Suprapubic skin (tissue), 4 donors: ENCODE data around the gene PTGER2.

Experiments
- POLR2A ChIP-seq, 2 donors: fragments of 450-650 bp; IDR thresholded peaks; one replicate each; pipeline ENCODE4 v1.6.1; 2017; ENCODE audit warnings: antibody characterized with exemption in 2 of 2, mild to moderate bottlenecking in 2 of 2, moderate library complexity in 2 of 2
- POLR2AphosphoS5 ChIP-seq, 3 donors: sonication (generic); formaldehyde crosslinking; IDR thresholded peaks; one replicate each; pipeline ENCODE4 v1.6.1; 2017; ENCODE audit warnings: antibody characterized with exemption in 3 of 3
- TF ChIP-seq, protein P1 (sequence below), 2 donors: fragments of 200-600 bp in 1 of 2; fragments of 450-650 bp in 1 of 2; sonication (generic) in 1 of 2; IDR thresholded peaks; one replicate each; pipeline ENCODE4 v1.5.1; 2016 to 2019; ENCODE audit warnings: antibody characterized with exemption in 2 of 2, mild to moderate bottlenecking in 1 of 2, moderate library complexity in 1 of 2

- TF ChIP-seq, protein P1, sequence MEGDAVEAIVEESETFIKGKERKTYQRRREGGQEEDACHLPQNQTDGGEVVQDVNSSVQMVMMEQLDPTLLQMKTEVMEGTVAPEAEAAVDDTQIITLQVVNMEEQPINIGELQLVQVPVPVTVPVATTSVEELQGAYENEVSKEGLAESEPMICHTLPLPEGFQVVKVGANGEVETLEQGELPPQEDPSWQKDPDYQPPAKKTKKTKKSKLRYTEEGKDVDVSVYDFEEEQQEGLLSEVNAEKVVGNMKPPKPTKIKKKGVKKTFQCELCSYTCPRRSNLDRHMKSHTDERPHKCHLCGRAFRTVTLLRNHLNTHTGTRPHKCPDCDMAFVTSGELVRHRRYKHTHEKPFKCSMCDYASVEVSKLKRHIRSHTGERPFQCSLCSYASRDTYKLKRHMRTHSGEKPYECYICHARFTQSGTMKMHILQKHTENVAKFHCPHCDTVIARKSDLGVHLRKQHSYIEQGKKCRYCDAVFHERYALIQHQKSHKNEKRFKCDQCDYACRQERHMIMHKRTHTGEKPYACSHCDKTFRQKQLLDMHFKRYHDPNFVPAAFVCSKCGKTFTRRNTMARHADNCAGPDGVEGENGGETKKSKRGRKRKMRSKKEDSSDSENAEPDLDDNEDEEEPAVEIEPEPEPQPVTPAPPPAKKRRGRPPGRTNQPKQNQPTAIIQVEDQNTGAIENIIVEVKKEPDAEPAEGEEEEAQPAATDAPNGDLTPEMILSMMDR (IDR thresholded peaks at IDR 0.05) = no peak
- TF ChIP-seq POLR2AphosphoS5 (IDR thresholded peaks at IDR 0.05) (no peak), POLR2A (IDR thresholded peaks at IDR 0.05) (no peak)
These were observed 40.1 kb downstream of the PTGER2 start for GRCh38 chr14:52354242-52354641.
